Measurements from ENCODE around the gene SRCAP.

DNA sequence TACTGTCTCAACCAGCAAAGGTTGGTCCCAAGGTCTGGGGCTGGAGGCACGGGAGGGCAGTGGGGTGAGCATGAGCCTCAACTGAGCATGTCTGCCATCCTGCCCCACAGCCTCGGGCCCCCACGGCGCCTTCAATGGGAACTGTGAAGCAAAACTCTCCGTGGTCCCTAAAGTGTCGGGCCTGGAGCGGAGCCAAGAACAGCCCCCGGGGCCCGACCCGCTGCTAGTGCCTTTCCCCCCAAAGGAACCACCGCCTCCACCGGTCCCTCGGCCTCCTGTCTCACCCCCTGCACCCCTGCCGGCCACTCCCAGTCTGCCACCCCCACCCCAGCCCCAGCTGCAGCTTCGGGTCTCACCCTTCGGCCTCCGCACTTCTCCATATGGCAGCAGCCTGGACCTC lies 36.5 kb upstream of the SRCAP start:
- TF ChIP-seq POLR2AphosphoS5 (IDR thresholded peaks at IDR 0.05; ENCODE audit: low read depth, low read length) (no peak), REST (IDR thresholded peaks at IDR 0.05; ENCODE audit: insufficient read depth in 1 of 2, low read depth in 2 of 2, low read length in 2 of 2) (no peak), TAF1 (IDR thresholded peaks at IDR 0.05; ENCODE audit: borderline replicate concordance, insufficient read depth, low read length) (no peak), FOXP2 (optimal IDR thresholded peaks at IDR 0.05; ENCODE audit: borderline replicate concordance, extremely low read depth, extremely low read length, insufficient read depth) (no peak), SIN3A (IDR thresholded peaks at IDR 0.05; ENCODE audit: borderline replicate concordance, insufficient read depth, low read length) (no peak)
